ENCODE measurements around the gene GPR27.

- no peak for TF ChIP-seq CTCF (conservative IDR thresholded peaks at IDR 0.05)
- no peak for TF ChIP-seq EZH2 (IDR thresholded peaks at IDR 0.05; ENCODE audit: low read depth)
Measured at GRCh38 chr3:71752831-71753700, 589 bp upstream of the GPR27 start.

Measured in PC-9 (cell line).